HK-2 (cell line): ENCODE results near the gene CUX1.
"Not testable (repeated sequence)": the region's sequence is repeated elsewhere in the genome, so short reads cannot be mapped to it uniquely, and the experiment has no call there.

Source experiments
- DNase-seq: peaks from one replicate; pipeline ENCODE4 v3.0.0-alpha.2; 2018; ENCODE audit not compliant: unreplicated experiment

Gene CUX1

DNA sequence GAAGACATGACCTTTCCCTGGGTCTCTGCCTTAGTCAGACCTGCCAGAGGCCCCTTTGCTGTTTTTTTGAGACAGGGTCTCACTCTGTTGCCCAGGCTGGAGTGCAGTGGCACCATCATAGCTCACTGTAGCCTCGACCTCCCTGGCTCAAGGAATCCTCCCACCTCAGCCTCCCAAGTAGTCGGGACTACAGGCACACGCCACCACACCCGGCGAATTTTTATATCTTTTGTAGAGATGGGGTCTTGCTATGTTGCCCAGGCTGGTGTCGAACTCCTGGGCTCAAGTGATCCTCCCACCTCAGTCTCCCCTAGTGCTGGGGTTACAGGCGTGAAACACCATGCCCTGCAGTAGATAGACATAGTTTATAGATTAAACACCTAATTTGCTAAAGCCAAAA, 366.4 kb downstream of the CUX1 start:
- not testable (repeated sequence) for DNase-seq

DNA sequence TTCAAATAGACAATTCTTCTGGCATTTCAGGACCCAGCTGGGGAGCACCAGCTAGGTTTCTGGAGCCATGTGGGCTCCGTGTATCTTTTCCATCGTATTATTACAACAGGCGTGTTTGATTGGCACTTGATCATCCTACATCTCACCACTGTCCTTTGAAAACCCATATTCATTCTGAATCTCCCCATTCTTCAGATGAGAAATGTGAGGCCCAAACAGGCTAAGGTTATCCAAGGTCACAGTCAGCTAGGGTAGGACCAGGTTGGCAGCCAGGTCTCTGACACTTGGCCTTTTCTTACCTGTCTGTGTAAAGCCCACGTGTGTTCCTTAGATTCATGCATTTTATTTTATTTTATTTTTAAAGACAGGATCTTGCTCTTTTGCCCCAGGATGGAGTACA, 366.9 kb downstream of the CUX1 start:
- DNase-seq, result no peak

- DNase-seq, result no peak
Measured at GRCh38 chr7:102185796-102186195, 368.4 kb downstream of the CUX1 start.

DNA sequence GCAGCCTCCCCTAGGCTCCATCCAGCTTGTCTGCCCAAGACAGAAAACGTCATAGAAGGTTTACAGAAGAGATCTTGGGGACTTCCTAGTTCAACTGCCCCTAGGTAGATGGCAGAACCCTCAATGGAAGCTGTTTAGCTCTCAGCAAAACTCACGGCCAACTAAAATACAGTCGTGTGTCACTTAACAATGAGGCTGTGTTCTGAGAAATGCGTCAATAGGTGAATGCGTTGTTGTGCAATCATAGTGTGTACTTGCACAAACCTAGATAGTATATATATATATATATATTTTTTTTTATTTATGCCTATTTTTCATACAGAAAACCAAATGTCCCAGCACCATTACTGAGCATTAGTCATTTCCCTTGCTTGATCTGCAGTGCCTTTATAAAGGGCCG, 368.9 kb downstream of the CUX1 start:
- no peak for DNase-seq

DNA sequence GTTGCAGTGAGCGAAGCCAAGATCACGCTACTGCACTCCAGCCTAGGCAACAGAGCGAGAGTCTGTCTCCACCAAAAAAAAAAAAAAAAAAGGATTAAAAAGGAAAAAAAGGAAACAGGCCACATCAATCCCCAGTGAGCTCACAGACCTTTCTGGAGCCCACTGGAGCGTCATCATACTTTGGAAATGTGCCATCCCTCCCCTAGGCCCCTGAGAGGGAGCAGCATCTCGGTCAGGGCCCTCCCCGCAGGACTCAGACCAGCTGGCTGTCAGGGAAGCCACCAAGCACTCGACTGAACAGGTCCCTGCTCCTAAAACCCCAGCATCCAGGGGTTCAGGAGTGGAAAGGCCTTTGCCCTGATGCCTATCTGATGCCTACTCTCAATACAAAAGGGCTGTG, 371.3 kb downstream of the CUX1 start:
- no peak for DNase-seq

- DNase-seq, result no peak
Measured at GRCh38 chr7:102189756-102190155, 372.3 kb downstream of the CUX1 start.

DNA sequence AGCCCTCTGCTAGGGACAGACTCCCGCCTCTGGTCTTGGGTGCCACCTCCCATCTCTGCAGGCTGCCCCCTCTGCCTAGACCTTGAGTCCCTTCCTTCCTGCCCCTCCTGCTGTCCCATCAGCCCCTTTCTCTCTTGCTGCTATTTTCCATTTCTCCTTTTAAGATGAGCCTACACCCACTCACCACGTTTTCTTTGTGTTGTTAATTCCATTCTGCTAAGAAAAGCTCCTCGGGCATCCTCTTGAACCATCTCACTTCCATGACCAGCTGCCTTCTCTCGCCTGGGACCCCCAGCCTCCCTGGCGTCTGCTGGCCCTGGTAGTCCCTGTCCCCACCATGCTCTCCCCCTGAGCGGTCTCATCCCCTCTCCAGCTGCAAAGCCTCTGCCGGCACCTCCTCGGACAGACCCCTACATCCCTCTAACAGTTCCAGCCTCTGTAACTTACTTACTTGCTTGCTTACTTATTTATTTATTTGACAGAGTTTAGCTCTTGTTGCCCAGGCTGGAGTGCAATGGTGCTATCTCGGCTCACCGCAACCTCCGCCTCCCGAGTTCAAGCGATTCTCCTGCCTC, 373.4 kb downstream of the CUX1 start:
- no peak for DNase-seq

- no peak for DNase-seq
Measured at GRCh38 chr7:102191556-102192379, 374.3 kb downstream of the CUX1 start.

GRCh38 chr7:102192790-102193189, 375.4 kb downstream of the CUX1 start:
- no peak for DNase-seq

DNA sequence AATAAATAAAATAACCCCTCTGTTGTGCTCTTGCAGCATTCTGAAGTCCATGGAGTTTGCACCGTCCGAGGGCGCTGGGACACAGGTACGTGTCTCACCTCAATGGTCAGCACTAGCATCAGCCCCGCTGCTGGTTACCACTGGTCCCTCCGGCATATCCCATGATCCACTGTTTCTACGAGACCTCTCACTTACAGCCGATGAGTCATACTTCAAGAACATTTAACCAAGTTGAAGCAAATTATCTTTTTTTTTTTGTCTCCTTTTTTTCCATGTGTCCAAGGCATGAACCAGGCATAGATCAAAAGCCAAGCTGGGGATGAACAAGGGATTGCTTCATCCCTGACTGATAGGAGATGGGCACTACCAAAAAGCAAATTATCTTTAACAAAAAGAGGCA, 376.4 kb downstream of the CUX1 start:
- no peak for DNase-seq

- no peak for DNase-seq
Measured at GRCh38 chr7:102195361-102195760, 377.9 kb downstream of the CUX1 start.

- DNase-seq, result no peak
Measured at GRCh38 chr7:102196028-102196427, 378.6 kb downstream of the CUX1 start.

GRCh38 chr7:102197161-102197560, 379.7 kb downstream of the CUX1 start:
- DNase-seq, result no peak

DNA sequence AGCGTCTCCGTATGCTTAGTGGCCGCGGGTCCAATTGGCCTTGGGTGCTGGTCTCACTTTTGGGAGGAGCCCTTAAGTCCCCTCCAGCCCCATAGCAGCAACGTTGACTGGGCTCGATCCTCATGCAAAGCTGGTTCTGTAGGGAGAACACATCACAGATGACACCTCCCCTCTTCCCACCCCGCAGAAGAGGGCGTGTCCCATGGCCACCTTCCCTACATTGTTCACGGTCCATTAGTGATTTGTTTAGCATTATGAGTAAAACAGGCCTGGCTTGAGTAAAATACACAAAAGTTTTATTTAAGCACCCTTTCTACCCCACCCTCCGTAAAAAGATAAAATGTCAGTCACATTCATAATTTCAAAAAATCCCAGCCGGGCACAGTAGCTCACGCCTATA, 380.2 kb downstream of the CUX1 start:
- DNase-seq, result no peak

DNA sequence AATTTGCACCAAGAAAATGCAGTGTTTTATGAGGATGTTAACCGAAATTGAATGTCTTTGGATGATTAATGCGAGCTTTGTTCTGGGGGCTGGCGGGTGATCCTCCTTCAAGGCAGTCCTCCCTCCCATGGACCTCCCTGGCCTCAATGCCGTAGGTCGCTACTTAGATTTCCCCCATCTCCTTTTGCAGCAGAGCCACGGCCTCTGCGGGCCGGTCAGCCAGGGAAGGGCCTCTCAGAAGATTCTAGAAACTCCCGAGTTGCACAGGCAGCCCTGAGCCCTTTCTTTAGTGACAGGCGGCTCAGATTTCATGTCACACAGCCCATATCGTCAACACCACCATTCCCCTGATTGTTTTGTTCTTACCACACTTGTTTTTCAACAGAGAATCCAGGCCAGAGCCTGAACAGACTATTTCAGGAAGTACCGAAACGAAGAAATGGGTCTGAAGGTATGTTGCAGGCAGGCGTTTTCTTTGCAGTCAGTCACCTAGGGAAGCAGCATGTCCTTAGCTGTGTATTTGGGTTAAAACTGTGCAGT, 381.1 kb downstream of the CUX1 start:
- DNase-seq, result no peak

- DNase-seq, result no peak
Measured at GRCh38 chr7:102201576-102201975, 384.1 kb downstream of the CUX1 start.

- no peak for DNase-seq
Measured at GRCh38 chr7:102202556-102202955, 385.1 kb downstream of the CUX1 start.

- DNase-seq, result no peak
Measured at GRCh38 chr7:102203218-102203617, 385.8 kb downstream of the CUX1 start.

- no peak for DNase-seq
Measured at GRCh38 chr7:102204212-102204611, 386.8 kb downstream of the CUX1 start.

DNA sequence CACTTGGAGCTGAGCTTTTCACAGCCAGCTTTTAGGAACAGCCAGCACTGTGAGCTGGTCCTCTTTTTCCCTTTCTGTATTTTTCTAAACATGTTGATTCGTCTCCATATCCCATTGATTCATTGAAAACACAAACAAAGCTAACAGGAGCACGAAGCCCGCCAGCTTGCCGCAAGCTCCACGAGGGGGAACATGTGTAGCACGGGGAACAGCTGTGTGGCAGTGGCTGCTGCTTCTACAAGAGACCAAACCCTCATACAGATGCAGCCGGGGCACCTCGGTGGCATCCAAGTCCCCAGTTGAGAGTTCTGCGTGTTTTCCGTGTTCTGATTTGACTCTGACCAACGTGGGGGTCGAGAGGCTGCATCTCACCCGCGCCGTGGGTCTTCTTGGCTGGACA, 388.5 kb downstream of the CUX1 start:
- DNase-seq, result no peak

- no peak for DNase-seq
Measured at GRCh38 chr7:102208826-102209225, 391.4 kb downstream of the CUX1 start.

DNA sequence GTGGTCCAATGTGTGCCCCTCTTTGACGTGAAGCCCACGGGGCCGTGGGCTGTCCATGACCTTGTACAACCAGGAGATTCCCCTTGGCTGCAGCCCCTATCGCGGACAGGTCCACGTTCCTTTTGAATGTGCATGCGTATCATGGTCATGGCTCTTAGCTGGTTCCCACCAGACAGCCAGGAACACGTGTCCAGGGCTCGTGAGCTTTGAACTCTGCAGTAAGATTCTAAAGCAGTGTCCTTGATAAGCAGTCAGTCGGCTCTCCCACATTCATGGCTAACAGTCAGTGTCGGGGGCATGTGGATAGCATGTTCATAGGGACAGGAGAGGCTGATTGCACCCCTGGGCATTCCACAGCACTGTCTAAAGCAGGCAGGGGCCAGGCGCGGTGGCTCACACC, 393.4 kb downstream of the CUX1 start:
- DNase-seq, result no peak
